ENCODE results near the gene MUC21. TPM values are rescaled to one million over a fixed set of nuclear protein-coding genes. Genes with fewer than 3 reads are reported as not detected.

MUC21 gene
- polyA plus RNA-seq (ENCODE audit: insufficient read depth in 1 of 5, insufficient read length in 5 of 5, low replicate concordance in 1 of 5) = under 1 TPM in 2 of 5 donors, not detected in 3; 0.05 to 0.07 TPM
- long read RNA-seq, donor 1 = 0 reads
- long read RNA-seq, donor 2 = 0 reads
- long read RNA-seq, donor 3 = 0 reads
- long read RNA-seq, donor 4 = 0 reads
- long read RNA-seq, donor 5 = 0 reads
- long read RNA-seq, donor 6 = 0 reads
- long read RNA-seq, donor 7 = 0 reads
- long read RNA-seq, donor 8 = 0 reads

DNA sequence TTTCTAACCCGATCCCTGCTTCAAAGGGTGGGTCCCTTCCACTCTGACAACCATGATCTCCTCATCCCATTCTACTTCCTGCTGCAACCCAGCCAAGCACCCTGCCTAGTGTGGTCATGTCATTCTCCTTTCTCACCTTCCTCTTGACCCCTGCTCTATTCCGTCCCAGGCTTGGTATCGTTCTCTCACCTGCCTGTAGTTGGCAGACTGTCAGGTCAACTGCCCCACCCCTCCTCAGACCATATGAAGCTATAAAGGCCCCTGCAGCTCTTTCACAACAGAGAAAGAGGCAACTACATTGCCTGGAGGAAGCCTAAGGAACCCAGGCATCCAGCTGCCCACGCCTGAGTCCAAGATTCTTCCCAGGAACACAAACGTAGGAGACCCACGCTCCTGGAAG lies at the start of gene MUC21:
Gene MUC21 (plus strand): TSS at position 280 of the 400 bp plus-strand sequence. CDS start 241 bp downstream, outside the sequence.
- DNase-seq = no peak

DNA sequence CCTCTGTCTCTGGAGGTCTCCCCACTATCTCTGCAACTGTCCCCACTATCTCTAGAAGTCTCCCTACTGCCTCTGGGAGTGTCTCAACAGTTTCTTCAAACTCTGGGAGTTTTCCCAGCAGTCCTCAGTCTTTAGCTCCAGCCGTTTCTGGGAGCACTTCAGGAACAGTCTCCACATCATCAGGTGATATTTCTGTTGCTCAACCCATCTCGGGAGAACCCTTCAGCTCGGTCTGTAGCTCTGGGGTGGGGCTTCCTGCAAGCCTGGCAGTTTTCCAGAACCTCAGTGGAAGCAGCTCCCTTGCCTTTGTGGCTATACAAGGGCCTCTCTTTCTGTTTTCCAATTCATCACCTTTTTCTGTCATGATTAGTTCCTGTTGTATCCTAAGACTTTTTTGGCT lies 48.5 kb upstream of the MUC21 start:
- DNase-seq = no peak

DNA sequence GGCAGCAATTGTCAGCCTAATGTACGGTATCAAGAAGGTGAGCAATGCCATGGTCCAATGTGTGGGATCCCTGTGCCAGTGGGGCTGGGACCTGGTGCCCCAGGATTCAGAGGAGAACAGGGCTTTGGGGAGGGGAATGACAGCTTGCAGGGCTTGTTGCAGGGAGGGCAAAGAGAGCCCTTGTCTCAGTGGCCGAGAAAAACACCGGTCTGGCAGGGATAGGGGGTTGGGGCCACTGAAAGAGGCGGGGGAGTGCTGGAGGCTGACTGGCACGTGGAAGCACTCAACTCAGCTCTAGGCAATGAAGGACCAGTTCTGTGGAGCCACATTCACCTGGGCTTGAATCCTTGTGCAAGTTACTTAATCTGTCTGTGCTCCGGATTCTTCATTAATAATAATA lies 46.3 kb upstream of the MUC21 start:
- no peak for DNase-seq

GRCh38 chr6:30938730-30939129 lies 44.8 kb upstream of the MUC21 start:
- no peak for DNase-seq

DNA sequence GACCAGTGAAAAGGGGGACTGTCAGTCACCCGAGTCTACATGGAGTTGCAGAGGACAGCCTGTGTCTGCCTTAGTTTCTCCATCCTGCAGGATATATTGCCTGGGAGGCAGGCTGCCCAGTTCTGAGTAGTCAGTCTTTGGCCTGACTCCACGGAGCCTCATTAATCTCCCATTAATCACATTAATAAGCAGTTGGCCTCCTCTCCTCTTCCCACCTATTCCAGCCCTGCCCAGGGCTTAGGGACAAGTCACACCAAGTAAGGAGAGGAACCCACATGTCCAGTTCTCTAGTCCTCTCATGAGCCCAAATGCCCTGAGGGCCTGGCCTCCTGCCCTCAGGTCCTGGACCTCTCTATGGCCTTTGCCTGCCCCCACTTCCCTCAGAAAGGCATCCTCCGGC lies 44.0 kb upstream of the MUC21 start:
- DNase-seq = no peak

DNA sequence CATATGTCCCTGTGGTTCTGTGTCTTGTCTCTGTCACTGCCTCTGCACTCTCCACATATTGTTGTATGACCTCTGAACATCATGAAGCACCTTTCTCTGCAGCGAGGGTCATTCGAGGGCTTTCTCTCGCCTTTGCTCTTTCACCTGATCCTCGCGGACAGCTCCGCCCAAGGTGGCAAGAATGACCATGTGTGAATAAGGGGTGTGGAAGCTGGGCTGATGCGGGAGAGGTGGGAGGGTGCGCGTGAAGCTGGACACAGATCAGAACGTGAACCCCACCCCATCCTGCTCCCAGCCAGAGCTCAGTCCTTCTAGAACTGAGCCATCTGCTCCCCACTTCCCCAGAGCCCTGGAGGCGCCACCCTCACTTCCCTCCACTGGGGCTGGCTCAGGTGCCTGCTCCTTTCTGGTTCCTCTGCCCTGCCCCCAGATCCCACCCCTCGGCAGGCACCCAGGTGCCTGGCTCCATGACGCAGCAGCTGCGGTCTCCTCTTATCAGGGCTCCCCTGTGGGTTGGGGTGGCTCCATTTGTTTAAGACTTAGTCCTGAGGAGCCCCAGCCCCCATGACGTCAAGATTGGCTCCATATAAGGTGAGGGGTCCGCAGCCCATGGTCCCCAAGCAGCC lies 43.0 kb upstream of the MUC21 start, which contains the start of gene MUCL3:
Gene MUCL3 (plus strand): TSS at position 613 of the 626 bp plus-strand sequence. CDS start 27 bp downstream, outside the sequence.
- no peak for DNase-seq

DNA sequence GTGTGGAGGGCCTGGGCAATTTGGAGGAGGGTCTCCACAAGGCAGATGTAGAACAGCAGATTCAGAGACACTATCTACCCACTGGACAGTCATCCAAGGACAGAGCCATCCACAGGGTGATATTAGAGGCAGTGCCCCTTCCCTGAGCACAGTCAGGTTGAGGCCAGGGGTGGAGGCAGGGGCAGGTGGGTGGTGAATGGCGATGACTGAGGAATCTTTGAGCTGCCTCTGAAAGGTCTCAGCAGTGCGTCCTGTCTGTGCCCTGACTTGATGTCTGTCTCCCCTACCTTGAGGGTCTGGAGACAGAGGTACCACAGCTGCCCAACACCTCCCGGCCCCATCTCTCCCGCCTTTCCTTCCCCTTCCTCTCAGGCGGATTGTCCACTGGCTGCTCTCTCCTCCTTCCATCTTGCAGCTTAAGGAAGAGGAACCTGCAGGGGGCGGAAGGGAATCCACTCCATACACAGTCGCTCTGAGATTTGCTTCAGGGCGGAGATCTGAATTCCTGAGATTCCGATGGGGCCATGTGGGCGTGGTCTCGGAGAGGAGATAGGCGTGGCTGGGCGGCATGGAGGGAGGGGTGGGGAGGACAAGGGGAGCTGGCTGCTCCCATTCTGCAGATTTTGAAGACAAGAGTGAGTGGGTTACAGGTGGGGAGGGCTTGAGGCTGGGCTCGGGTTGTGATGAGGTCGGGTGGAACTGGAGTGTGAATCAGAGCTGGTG lies 41.0 kb upstream of the MUC21 start:
- peak; percentile 42 for DNase-seq

- DNase-seq = no peak
These were observed 39.5 kb upstream of the MUC21 start for GRCh38 chr6:30944051-30944450.

GRCh38 chr6:30945281-30945680 lies 38.2 kb upstream of the MUC21 start:
- DNase-seq = no peak

GRCh38 chr6:30947231-30947630 lies 36.3 kb upstream of the MUC21 start:
- no peak for DNase-seq

GRCh38 chr6:30948811-30949210 lies 34.7 kb upstream of the MUC21 start:
- no peak for DNase-seq

- no peak for DNase-seq
These were observed 31.5 kb upstream of the MUC21 start for GRCh38 chr6:30951907-30952469.

DNA sequence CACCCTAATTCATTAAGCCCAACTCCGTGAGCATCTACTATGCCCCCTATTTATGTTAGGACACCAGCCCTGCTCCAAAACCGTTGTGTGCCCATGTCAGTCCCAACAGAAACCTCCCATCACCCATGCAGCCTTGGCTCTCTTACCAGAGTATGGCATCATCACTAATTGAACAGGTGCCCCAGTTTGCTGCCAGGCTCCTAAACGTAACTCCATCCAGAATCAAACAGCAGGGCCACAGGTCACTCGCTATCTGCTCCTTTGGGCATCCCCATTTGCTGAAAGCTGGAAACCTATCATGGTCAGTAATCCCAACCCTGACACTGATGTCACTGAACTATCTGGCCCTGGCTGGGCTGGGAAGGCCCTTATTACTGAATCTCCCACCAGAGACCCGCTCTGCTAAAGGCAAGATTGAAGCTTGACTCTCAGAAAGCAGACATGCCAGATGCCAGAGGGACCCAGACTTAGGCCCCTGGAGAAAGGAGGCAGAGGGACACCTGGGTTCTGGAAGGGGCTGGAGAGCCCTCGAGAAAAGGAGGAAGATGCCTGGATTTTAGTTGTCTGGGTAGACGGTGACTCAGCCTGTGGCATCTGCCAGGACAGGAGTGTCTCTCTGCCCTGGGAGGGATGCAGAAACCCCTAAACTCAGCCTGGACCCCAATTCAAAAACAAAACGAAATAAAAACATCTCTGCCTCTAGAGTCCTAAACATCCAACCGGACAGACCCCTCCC lies 28.7 kb upstream of the MUC21 start:
- no peak for DNase-seq

- DNase-seq = peak; percentile 22 to 45
These were observed 28.0 kb upstream of the MUC21 start for GRCh38 chr6:30955367-30956042.

DNA sequence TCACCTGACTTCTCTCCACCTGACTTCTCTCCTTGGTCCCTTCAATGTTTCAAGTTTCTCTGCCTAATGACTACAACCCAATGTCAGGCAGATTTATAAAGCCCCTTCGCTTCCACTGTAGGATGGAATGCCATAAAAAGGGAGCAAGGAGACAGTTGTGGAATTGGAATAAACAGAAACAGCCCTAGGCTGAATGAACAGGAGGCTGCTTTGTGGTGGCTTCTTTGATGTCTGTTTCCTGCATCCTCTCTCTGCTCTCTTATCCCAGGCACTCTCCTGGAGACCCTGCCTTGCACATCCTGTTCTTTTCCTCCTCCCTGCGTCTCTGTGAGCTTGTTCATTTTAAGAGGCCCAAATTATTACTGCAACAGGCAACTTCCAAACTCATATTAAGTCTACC lies 25.8 kb upstream of the MUC21 start:
- no peak for DNase-seq

DNA sequence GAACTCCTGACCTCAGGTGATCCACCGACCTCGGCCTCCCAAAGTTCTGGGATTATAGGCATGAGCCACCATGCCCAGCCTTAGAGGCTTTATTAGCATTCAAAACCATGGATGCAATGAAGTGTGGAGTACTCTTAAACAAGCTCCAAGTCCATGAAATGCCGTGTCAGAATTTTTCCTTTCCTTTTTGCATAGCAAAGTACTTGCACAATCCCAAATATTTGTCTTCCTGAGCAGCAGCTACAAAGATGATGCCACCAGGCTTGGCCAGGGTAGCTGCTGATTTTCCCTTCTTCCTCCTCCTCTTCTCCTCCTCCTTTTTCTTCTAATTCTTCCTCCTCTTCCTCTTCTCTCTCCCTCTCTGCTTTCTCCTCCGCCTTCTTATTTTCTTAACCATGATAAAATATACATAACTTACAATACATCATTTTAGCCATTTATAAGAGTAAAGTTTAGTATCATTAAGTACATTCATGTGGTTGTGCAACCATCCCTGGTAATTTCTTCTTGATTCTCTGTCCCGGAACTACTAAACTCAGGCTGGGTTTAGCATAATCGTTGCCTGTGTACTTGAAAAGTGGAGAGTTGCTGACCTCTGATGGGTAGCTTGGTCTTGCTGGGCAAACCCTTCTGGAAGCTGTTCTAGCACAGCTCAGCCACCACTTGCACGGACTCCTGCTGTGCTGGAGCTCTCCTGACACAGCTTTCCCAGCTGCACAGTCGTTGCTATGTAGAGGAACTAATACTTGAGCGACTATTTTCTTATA lies 22.4 kb upstream of the MUC21 start:
- no peak for DNase-seq

DNA sequence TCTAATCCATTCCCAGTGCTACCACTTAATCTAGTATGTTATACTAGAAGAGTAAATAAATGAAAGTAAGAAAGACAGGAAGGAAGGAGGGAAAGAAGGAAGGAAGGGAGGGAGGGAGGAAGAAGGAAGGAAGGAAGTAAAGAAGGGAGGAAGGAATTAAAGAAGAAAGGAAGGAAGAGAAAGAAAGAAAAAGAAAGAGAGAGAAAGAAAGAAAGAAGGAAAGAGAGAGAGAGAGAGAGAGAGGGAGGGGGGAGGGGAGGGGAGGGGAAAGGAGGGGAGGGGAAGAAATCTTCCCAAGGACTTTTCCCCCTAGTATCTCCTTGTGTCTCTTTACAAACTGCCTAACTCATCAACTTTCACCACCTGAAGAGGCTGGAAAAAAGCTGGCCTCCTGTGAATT lies 20.8 kb upstream of the MUC21 start:
- no peak for DNase-seq

- no peak for DNase-seq
These were observed 19.9 kb upstream of the MUC21 start for GRCh38 chr6:30963641-30964040.

- no peak for DNase-seq
These were observed 19.4 kb upstream of the MUC21 start for GRCh38 chr6:30964075-30964474.

DNA sequence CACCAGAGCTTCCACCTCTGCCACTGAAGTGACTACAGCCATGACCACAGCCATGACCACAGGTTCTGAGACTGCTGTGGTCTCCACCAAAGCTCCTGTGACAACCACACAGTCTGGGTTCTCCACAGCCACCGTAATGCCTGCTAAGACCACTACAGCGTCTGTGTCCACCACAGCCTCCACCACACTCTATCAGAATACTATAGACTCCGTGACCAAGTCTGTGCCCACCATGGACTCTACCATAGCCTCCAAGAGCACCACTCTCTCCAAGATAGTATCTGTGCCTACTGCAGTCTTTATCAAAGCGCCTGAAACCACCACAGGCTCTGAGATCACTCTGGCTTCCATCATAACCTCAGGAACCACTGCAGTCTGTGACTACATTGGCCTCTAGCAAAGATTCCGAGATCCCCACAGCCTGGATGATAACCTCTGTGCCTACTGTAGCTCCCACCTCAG lies 18.3 kb upstream of the MUC21 start:
- DNase-seq = no peak
